GM19328 (cell line): Measurements from ENCODE around the gene ITGB1BP2.
"Not testable (repeated sequence)": the region's sequence is repeated elsewhere in the genome, so short reads cannot be mapped to it uniquely, and the experiment has no call there.

Source experiments
- ATAC-seq: cut with Tn5 transposase; IDR thresholded peaks from one replicate; pipeline ENCODE4 v1.9.1; 2021; ENCODE audit warnings: mild to moderate bottlenecking, moderate library complexity; ENCODE audit not compliant: unreplicated experiment

The ITGB1BP2 gene

DNA sequence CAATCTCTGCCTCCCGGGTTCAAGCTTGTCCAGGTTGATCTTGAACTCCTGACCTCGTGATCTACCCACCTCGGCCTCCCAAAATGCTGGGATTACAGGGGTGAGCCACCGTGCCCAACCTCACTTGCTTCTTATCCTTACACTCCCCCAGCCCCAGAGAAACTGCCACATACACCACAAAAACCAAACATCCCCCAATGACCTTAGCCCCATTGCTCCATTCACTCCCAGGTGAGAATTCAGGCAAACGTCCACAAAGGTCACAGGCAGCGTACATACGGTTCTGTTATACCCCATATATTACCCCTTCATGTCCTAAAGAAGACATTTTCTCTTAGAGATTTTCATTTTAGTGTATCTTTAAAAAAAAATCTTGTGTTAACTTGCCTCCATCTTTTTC, 1.1 kb upstream of the ITGB1BP2 start:
- not testable (repeated sequence) for ATAC-seq

DNA sequence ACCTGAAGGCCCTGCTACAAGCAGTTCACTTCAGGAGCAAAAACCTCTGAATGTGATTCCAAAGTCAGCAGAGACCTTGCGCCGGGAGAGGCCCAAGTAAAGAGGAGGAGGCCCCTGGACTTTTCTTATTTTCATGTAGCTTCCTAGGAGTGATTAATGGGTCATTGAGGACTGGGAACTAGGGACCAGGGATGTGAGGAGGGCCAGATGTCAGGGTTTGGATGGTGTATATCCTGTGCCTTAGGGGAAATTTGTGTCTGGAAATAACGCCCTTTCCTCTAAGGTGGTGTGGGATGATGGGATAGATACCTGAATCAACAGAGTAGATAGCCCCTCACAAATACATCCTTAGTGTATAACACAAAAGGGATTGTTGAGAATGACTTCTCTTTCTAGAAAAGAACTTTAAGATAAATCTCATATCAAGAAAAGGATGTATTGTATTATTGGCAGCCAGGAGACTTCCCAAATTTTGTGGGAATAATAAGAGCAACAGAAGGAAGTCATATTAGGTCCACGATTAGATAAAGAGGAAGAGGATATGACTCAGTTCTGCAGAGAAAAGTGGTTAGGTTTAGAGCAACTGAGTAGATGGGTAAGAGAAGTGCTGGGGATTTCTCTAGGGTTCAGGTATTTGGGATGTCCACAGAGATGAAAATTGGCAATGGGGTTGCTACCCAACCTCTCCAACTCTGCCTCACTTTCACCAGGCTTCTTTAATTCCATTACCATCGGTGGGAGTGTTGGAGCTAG, 1.1 kb downstream of the ITGB1BP2 start:
- ATAC-seq, result no peak

DNA sequence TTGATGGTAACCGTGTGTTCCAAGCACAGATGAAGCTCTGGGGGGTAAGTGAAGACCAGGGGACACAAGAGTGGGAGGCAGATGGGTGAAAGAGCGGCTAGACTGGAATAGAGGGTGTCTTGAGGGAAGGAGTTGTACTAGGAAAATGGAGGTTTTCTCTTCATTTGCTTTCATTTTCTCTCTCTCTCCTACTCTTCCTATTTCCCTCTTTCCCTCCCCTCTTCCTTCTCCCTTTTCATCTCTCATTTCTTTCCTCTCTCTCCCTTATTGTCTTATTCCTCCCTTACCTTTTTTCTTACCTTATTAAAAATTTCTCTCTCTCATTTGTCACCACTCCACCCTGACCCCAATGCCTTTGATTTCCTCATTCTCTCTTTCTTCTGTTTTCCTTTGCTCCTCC, 3.0 kb downstream of the ITGB1BP2 start:
- ATAC-seq, result no peak

DNA sequence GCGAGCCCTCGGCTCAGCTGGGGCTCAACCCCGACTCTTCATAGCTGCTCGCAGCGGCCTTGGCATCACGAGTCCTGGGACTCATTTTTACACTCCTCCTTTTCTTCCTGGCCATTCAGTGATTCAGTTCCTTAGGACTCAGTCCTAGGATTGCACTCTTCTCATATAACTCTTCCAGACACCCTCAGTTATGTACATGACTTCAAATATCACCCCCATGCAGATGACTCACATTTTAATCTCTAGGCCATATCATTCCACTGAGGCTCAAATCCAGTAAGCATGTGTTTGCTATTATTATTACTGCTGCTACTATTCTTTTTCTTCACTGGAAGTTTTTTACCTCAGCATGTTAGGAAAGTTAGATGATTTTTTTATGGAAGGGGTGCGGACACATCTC, 14.4 kb downstream of the ITGB1BP2 start:
- ATAC-seq, result no peak

DNA sequence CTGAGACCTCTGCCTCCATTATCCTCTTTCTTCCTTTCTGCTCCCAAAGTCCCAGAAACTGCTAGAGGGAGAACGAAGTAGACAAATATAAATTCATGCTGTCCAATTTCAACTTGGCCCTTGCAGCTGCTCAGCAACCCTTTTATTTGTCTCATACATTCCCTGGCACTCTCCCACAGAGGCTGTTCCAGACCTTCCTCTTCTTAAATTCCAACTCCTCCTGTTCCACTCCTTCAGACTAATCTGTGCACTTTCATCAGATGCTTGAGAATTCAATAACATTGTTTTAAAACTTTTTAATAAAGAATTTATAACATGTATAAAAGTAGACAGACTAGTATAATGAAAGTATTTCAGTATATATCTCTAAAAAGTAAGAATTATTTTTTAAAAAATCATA, 15.4 kb downstream of the ITGB1BP2 start:
- not testable (repeated sequence) for ATAC-seq

DNA sequence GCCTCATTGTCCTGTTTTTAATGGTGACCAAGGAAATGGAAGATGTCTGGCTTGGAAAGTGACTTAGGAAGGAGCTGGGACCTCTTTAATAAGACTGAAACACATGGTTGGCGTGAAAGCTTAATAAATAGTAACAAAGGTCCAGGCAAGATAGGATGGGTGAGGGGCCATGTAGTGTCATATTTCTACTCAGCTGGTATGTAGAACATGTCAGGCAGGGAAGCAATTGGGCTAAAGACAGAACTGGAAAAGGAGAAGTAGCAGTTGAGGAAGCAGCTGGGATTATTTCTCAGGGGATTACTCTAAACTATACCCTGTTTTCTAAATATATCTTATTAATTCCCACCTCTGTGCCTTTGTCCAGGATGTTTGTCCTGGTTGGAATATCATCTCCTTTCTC, 18.6 kb downstream of the ITGB1BP2 start:
- no peak for ATAC-seq

DNA sequence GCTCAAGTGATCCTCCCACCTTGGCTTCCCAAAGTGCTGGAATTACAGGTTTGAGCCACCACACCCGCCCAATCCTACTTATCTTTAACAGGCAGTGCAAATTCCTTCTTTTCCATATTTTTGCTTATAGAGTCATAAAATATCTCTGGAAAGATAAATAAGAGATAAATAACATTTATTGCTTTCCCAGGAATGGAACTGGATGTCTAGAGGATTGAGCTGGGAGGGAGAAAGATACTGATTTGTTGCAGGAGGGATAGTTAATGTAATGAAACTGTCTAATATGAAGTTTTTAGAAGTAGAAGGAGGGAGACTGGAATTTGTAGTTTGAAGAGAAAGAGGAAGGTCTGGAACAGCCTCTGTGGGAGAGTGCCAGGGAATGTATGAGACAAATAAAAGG, 20.2 kb downstream of the ITGB1BP2 start:
- ATAC-seq, result no peak

DNA sequence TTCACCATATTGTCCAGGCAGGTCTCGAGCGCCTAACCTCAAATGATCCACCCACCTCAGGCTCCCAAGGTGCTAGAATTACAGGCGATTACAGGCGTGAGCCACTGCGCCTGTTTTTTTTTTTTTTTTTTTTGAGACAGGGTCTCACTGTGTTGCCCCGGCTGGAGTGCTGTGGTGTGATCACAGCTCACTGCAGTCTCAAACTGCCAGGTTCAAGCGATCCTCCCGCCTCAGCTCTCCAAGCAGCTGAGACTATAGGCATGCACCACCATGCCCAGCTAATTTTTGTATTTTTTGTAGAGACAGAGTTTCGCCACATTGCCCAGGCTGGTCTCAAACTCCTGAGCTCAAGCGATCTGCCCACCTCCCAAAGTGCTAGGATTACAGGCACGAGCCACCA, 22.9 kb downstream of the ITGB1BP2 start:
- ATAC-seq, result not testable (repeated sequence)

DNA sequence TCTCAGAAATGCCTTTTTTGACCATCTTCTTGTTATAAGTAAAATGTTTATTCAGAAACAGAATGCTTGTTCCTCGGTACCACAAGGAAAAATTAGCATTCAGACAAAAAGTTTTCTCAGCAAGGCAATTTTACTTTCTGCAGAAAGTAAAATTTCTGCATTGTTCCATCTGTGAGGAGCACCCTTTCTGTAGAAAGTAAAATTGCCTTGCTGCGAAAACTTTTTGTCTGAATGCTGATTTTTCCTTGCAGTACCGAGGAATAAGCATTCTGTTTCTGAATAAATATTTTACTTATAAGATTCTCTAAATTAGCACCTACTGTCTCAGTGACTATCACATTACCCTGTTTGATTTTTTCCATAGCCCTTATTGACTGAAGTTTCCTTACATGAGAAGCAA, 24.8 kb downstream of the ITGB1BP2 start:
- no peak for ATAC-seq

DNA sequence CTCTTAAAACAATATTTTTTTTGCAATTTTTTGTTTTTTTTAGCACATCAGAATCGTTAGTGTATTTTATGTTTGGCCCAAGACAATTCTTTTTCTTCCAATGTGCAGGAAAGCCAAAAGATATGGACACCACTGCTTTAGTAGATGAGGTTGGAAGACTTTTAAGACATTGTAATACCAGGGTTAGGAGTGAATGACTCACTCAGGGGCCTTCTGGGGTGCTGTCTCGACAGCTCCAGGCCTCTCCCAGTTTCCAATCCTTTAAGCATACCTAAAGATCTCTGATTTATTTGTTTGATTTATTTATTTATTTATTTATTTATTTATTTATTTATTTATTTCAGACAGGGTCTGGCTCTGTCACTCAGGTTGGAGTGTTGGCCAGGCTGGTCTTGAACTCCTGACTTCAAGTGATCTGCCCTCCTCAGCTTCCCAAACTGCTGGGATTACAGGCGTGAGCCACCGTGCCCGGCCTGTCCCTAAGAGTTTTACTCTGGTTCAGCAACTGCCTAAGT, 47.7 kb downstream of the ITGB1BP2 start:
- ATAC-seq, result not testable (repeated sequence)

DNA sequence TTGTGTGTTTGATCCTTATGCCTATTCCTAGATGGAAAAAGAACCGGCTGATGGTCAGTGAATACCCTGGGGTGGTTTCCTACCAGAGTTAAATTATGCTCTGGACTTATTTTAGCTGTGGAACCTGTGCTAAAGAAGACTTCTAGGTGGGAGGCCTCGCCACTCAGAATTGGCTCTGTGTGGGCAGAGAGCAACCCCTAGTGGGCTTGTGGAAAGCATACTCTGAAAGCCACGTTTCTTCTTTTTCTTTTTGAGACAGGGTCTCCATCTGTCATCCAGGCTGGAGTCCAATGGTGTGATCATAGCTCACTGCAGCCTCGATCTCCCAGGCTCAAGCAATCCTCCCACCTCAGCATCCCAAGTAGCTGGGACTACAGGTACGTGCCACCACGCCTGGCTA, 48.3 kb downstream of the ITGB1BP2 start:
- ATAC-seq, result not testable (repeated sequence)

DNA sequence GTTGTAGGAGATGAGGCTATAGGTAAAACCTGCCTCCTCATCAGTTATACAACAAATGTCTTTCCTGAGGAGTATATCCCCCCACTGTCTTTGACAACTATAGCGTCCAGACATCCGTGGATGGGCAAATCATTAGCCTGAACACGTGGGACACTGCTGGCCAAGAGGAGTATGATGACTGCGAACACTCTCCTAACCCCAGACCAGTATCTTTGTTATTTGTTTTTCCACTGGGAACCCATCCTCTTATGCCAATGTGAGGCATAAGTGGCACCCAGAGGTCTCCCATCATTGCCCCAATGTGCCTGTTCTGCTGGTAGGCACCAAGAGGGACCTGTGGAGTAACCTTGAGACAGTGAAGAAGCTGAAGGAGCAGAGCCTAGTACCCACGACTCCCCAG, 50.9 kb downstream of the ITGB1BP2 start:
- not testable (repeated sequence) for ATAC-seq
